DOHH2 (cell line): ENCODE data around the gene PIGQ.

ENCODE experiments used
- EZH2phosphoT487 ChIP-seq: fragments of 200-600 bp; sonication (generic); IDR thresholded peaks from 2 replicates; pipeline ENCODE4 v1.6.1; 2017; ENCODE audit warnings: borderline replicate concordance, mild to moderate bottlenecking, antibody characterized with exemption, low read length, moderate library complexity, mixed read lengths
- TF ChIP-seq, protein P1 (sequence below): fragments of 200-600 bp; sonication (generic); IDR thresholded peaks from one replicate; pipeline ENCODE4 v1.5.1; 2014; ENCODE audit warnings: antibody characterized with exemption, mild to moderate bottlenecking, low read depth, low read length; ENCODE audit not compliant: poor library complexity, severe bottlenecking

GRCh38 chr16:561413-561794 lies 8.4 kb upstream of the PIGQ start:
- TF ChIP-seq, protein P1, sequence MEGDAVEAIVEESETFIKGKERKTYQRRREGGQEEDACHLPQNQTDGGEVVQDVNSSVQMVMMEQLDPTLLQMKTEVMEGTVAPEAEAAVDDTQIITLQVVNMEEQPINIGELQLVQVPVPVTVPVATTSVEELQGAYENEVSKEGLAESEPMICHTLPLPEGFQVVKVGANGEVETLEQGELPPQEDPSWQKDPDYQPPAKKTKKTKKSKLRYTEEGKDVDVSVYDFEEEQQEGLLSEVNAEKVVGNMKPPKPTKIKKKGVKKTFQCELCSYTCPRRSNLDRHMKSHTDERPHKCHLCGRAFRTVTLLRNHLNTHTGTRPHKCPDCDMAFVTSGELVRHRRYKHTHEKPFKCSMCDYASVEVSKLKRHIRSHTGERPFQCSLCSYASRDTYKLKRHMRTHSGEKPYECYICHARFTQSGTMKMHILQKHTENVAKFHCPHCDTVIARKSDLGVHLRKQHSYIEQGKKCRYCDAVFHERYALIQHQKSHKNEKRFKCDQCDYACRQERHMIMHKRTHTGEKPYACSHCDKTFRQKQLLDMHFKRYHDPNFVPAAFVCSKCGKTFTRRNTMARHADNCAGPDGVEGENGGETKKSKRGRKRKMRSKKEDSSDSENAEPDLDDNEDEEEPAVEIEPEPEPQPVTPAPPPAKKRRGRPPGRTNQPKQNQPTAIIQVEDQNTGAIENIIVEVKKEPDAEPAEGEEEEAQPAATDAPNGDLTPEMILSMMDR = no peak
- TF ChIP-seq EZH2phosphoT487 = no peak
